HEK293T (cell line): Measurements from ENCODE around the gene HNMT.

Experiments used
- BHLHE40 ChIP-seq: fragments of 450-650 bp; IDR thresholded peaks from 2 replicates; pipeline ENCODE4 v1.6.1; 2016; ENCODE audit warnings: mild to moderate bottlenecking, moderate library complexity, borderline replicate concordance
- FOXA1 ChIP-seq: fragments of 450-650 bp; IDR thresholded peaks from 2 replicates; pipeline ENCODE4 v1.6.1; 2016; ENCODE audit warnings: mild to moderate bottlenecking
- FOXM1 ChIP-seq: fragments of 450-650 bp; IDR thresholded peaks from 2 replicates; pipeline ENCODE4 v1.6.1; 2017; ENCODE audit warnings: mild to moderate bottlenecking, borderline replicate concordance
- HDGF ChIP-seq: fragments of 450-650 bp; IDR thresholded peaks from 2 replicates; pipeline ENCODE4 v1.6.1; 2017; ENCODE audit warnings: antibody characterized with exemption, borderline replicate concordance
- L3MBTL2 ChIP-seq: fragments of 450-650 bp; conservative IDR thresholded peaks from 2 replicates; pipeline ENCODE4 v1.6.1; 2016; ENCODE audit warnings: mild to moderate bottlenecking
- NFRKB ChIP-seq: fragments of 450-650 bp; IDR thresholded peaks from 2 replicates; pipeline ENCODE4 v1.6.1; 2016; ENCODE audit warnings: mild to moderate bottlenecking, moderate library complexity
- SP1 ChIP-seq: fragments of 450-650 bp; IDR thresholded peaks from 2 replicates; pipeline ENCODE4 v1.6.1; 2017
- ZNF384 ChIP-seq: fragments of 450-650 bp; IDR thresholded peaks from 2 replicates; pipeline ENCODE4 v1.6.1; 2016
- TF ChIP-seq, protein P1 (sequence below): fragments of 450-650 bp; IDR thresholded peaks from 2 replicates; pipeline ENCODE4 v1.6.1; 2016

- no peak for TF ChIP-seq FOXA1
- TF ChIP-seq NFRKB = no peak
- no peak for TF ChIP-seq BHLHE40
- TF ChIP-seq ZNF384 = no peak
- no peak for TF ChIP-seq L3MBTL2
- TF ChIP-seq SP1 = no peak
- TF ChIP-seq FOXM1 = no peak
- TF ChIP-seq, protein P1, sequence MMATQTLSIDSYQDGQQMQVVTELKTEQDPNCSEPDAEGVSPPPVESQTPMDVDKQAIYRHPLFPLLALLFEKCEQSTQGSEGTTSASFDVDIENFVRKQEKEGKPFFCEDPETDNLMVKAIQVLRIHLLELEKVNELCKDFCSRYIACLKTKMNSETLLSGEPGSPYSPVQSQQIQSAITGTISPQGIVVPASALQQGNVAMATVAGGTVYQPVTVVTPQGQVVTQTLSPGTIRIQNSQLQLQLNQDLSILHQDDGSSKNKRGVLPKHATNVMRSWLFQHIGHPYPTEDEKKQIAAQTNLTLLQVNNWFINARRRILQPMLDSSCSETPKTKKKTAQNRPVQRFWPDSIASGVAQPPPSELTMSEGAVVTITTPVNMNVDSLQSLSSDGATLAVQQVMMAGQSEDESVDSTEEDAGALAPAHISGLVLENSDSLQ = no peak
- TF ChIP-seq HDGF = no peak
Measured at GRCh38 chr2:138021154-138021553, 56.9 kb downstream of the HNMT start.
